Suprapubic skin (tissue), 4 donors: ENCODE data around the gene C9orf72. TPM values are rescaled to one million over a fixed set of nuclear protein-coding genes. Genes with fewer than 3 reads are reported as not detected.
"Not testable (repeated sequence)": the region's sequence is repeated elsewhere in the genome, so short reads cannot be mapped to it uniquely, and the experiment has no call there.

Experiments used
- DNase-seq, 2 donors: peaks; one replicate each; pipeline ENCODE4 v3.0.0-alpha.2; 2019; ENCODE audit warnings: low spot score in 2 of 2
- H3K27ac ChIP-seq: fragments of 200-600 bp; sonication (generic); one replicate; pipeline ENCODE4 v1.5.1; 2019
- H3K27me3 ChIP-seq: fragments of 200-600 bp; sonication (generic); one replicate; pipeline ENCODE4 v1.5.1; 2019
- H3K36me3 ChIP-seq: fragments of 200-600 bp; sonication (generic); one replicate; pipeline ENCODE4 v1.5.1; 2019
- H3K4me1 ChIP-seq: fragments of 200-600 bp; sonication (generic); one replicate; pipeline ENCODE4 v1.5.1; 2019
- H3K4me3 ChIP-seq: fragments of 200-600 bp; sonication (generic); one replicate; pipeline ENCODE4 v1.5.1; 2019; ENCODE audit warnings: mild to moderate bottlenecking
- H3K9me3 ChIP-seq: fragments of 200-600 bp; sonication (generic); one replicate; pipeline ENCODE4 v1.5.1; 2019
- CTCF ChIP-seq, 2 donors: fragments of 200-600 bp in 1 of 2; fragments of 450-650 bp in 1 of 2; sonication (generic) in 1 of 2; IDR thresholded peaks; one replicate each; pipeline ENCODE4 v1.5.1; 2016 to 2019; ENCODE audit warnings: antibody characterized with exemption in 2 of 2, mild to moderate bottlenecking in 1 of 2, moderate library complexity in 1 of 2
- EP300 ChIP-seq: sonication (generic); formaldehyde crosslinking; IDR thresholded peaks from one replicate; pipeline ENCODE4 v1.6.1; 2017; ENCODE audit warnings: antibody characterized with exemption
- POLR2A ChIP-seq, 2 donors: fragments of 450-650 bp; IDR thresholded peaks; one replicate each; pipeline ENCODE4 v1.6.1; 2017; ENCODE audit warnings: antibody characterized with exemption in 2 of 2, mild to moderate bottlenecking in 2 of 2, moderate library complexity in 2 of 2
- POLR2AphosphoS5 ChIP-seq, 3 donors: sonication (generic); formaldehyde crosslinking; IDR thresholded peaks; one replicate each; pipeline ENCODE4 v1.6.1; 2017; ENCODE audit warnings: antibody characterized with exemption in 3 of 3
- WGBS: methylation state at CpG from one replicate; pipeline ENCODE4 v1.1.5; 2018; 5-methylcytosine and 5-hydroxymethylcytosine counted together
- total RNA-seq, 4 donors: library from RNA; depleted of rRNA; stranded (reverse); fragments of >200 nt; gene quantifications; one replicate each; pipeline ENCODE4 v1.1.0, GENCODE V29; 2016

C9orf72 gene
- total RNA-seq, 4 donors from 2014 or later: 12.2 to 48.3 (median 14.5) TPM

GRCh38 chr9:27510780-27511179, 62.5 kb downstream of the C9orf72 start:
- Histone ChIP-seq H3K27me3 (no peaks in the 10 kb centered on the region), H3K36me3 (no peaks in the 10 kb centered on the region), H3K27ac (no peak overlapping the region), H3K4me3 (no peak overlapping the region), H3K9me3 (no peaks in the 10 kb centered on the region), H3K4me1 (peaks cover 9% of the 10 kb centered on the region)
- WGBS: 57% methylated on average over 2 of the region's 2 CpGs
- no peak for DNase-seq
- no peak for TF ChIP-seq POLR2A (IDR thresholded peaks at IDR 0.05)
- no peak for TF ChIP-seq CTCF (IDR thresholded peaks at IDR 0.05)
- no peak for TF ChIP-seq EP300
- TF ChIP-seq POLR2AphosphoS5 (IDR thresholded peaks at IDR 0.05): no peak

DNA sequence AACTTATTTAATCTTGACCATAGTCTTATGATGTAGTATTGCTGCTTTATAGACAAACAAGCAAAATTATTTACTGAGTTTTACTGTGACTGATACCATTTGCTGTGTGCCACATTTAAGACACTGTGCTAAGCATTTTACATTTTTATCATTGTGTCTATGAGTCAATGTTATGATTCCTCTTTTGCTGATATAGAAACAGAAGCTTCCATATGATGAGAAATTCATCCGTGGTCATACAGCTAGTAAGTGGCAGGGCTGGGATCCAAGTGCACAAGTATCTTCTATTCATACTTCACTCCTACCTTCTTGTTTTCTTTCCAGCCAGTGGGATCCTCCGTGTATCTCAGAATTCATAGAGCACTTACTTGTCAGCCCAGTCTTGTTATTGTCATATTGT, 66.3 kb downstream of the C9orf72 start:
- Histone ChIP-seq H3K9me3 (no peaks in the 10 kb centered on the region), H3K27me3 (no peaks in the 10 kb centered on the region), H3K36me3 (no peaks in the 10 kb centered on the region), H3K4me3 (no peak overlapping the region), H3K4me1 (peaks cover 9% of the 10 kb centered on the region), H3K27ac (no peak overlapping the region)
- no peak for TF ChIP-seq EP300
- TF ChIP-seq POLR2AphosphoS5 (IDR thresholded peaks at IDR 0.05): no peak
- no peak for TF ChIP-seq CTCF (IDR thresholded peaks at IDR 0.05)
- TF ChIP-seq POLR2A (IDR thresholded peaks at IDR 0.05): no peak
- no peak for DNase-seq
- 46% methylated on average over 2 of the region's 2 CpGs for WGBS

DNA sequence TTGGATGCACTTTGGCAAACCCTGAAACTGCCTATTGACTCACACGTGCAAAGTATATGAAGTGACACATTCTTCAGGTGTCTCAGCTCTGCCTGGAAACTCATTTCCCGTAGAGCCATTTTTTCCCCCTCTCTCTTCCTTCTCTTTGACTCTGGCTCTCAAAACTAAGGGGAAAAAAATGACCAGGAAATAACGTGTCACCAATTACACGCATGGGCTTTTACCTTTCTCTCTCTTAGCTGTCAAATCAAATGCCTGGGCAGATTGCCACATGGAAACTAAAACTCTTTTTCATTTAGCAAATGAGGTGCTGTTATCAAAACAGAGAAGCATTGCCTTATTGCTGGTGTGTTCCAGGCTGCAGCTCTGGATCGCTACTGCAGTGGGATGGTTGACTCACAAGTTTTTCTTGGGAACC, 67.5 kb downstream of the C9orf72 start:
- no peak for DNase-seq
- H3K27ac ChIP-seq: no peak overlapping the region
- H3K27me3 ChIP-seq: no peaks in the 10 kb centered on the region
- peaks cover 9% of the 10 kb centered on the region for H3K4me1 ChIP-seq
- 51% methylated on average over 5 of the region's 5 CpGs for WGBS
- no peaks in the 10 kb centered on the region for H3K36me3 ChIP-seq
- no peak overlapping the region for H3K4me3 ChIP-seq
- TF ChIP-seq POLR2A (IDR thresholded peaks at IDR 0.05) (no peak), CTCF (IDR thresholded peaks at IDR 0.05) (no peak), EP300 (no peak), POLR2AphosphoS5 (IDR thresholded peaks at IDR 0.05) (no peak)
- no peaks in the 10 kb centered on the region for H3K9me3 ChIP-seq

DNA sequence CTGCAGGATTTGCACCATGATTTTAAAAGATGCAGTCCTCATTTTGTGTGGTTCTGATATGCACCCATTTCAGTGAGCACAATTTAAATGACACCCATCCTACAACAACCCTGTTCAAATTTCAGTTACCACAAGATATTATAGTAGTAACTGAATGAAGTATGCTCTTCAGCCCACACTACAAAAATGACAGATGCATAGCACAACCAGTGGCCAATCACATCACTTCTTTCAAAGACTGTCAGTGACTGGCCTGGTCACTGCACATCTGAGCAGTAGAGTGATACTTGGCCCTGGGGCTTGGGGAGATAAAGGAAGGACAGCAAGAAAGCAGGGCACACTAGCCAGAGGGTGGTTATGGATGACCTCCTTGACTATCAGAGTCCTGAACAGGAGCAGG, 69.0 kb downstream of the C9orf72 start:
- Histone ChIP-seq H3K4me1 (peaks cover 9% of the 10 kb centered on the region), H3K9me3 (no peaks in the 10 kb centered on the region), H3K27ac (no peak overlapping the region), H3K27me3 (no peaks in the 10 kb centered on the region), H3K36me3 (no peaks in the 10 kb centered on the region), H3K4me3 (no peak overlapping the region)
- DNase-seq: no peak
- TF ChIP-seq POLR2AphosphoS5 (IDR thresholded peaks at IDR 0.05) (no peak), EP300 (no peak), POLR2A (IDR thresholded peaks at IDR 0.05) (no peak), CTCF (IDR thresholded peaks at IDR 0.05) (no peak)

DNA sequence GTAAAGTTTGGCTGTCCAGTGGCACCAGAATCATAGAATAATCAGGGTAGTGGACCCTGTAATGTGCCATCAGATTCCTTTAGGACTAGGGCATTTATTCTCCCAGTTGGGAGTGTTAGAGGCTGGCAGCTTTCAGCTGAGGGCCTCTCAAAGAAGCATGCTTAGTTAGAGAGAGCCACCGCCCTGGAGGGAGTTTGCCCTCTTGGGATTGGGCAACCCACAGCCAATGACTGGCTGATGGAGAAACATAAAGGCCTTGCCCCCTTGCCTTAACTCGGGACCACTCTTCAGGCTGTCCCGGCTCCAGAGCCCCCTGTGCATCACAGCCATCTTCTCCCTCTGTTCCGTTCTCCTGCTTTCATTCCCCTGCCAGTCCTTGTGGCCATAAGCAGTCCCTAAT, 69.7 kb downstream of the C9orf72 start:
- no peaks in the 10 kb centered on the region for H3K36me3 ChIP-seq
- no peaks in the 10 kb centered on the region for H3K9me3 ChIP-seq
- no peak overlapping the region for H3K4me3 ChIP-seq
- peaks cover 11% of the 10 kb centered on the region for H3K4me1 ChIP-seq
- TF ChIP-seq EP300: no peak
- TF ChIP-seq POLR2A (IDR thresholded peaks at IDR 0.05): no peak
- no peak for TF ChIP-seq CTCF (IDR thresholded peaks at IDR 0.05)
- TF ChIP-seq POLR2AphosphoS5 (IDR thresholded peaks at IDR 0.05): no peak
- no peak overlapping the region for H3K27ac ChIP-seq
- H3K27me3 ChIP-seq: no peaks in the 10 kb centered on the region
- 91% methylated on average over 4 of the region's 4 CpGs for WGBS
- no peak for DNase-seq

GRCh38 chr9:27500902-27501301, 72.4 kb downstream of the C9orf72 start:
- not testable (repeated sequence) for H3K9me3 ChIP-seq, H3K27me3 ChIP-seq, DNase-seq, H3K27ac ChIP-seq, H3K4me3 ChIP-seq, H3K36me3 ChIP-seq
- peaks cover 26% of the 10 kb centered on the region for H3K4me1 ChIP-seq
- WGBS: 87% methylated on average over 3 of the region's 3 CpGs
